ENCODE data around the gene TBC1D22B.

GRCh38 chr6:37331047-37331446 lies 73.5 kb downstream of the TBC1D22B start:
- TF ChIP-seq CTCF (IDR thresholded peaks at IDR 0.05), result no peak
- no peak for TF ChIP-seq POLR2A (IDR thresholded peaks at IDR 0.05)
